SIG-M5 treated with dmso at 0.1 percent for 504 hours (cell line): ENCODE data around the gene MACROH2A2.
A peak's percentile ranks its signal among the peaks of the same experiment; 100 is the strongest.
"Not testable (repeated sequence)": the region's sequence is repeated elsewhere in the genome, so short reads cannot be mapped to it uniquely, and the experiment has no call there.

ENCODE experiments used
- DNase-seq: peaks from one replicate; lab custom pipeline; 2025; ENCODE audit not compliant: unreplicated experiment; lab: John Stamatoyannopoulos, UW

MACROH2A2 gene

DNA sequence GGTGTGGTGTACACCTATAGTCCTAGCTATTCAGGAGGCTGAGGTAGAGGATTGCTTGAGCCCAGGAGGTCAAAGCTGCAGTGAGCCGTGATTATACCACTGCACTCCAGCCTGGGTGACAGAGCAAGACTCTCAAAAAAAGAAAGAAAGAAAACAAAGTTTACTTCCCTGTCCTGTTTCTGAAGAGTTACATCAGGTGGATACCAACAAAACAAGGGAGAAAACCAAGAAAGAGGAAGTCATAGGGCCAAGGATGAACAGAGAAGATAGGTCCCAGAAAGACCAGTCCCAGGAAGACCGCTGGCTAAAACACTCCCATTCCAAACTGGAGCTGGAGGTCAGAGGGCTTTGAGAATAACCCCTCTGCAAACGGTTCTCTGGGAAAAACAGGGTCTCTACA, 13.5 kb downstream of the MACROH2A2 start:
- DNase-seq = peak; percentile 17

DNA sequence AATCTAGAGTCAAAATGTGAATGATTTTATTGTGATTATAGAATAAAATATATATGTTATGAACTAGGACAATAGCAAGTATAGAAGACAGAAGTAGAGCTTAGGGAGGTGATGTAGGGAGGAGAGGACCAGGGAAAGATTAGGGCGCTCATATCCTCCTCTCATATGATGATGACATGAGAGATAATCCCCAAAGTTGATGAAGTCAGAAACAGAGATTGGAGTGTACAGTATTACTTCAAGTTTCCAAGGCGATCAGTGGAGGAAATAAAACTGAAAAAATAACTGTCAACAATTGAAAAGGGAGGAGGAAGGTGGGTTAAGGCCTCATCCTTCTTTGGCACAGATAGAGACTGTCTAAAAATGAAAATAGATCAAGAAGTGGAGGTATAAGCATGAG, 14.9 kb downstream of the MACROH2A2 start:
- DNase-seq = no peak

DNA sequence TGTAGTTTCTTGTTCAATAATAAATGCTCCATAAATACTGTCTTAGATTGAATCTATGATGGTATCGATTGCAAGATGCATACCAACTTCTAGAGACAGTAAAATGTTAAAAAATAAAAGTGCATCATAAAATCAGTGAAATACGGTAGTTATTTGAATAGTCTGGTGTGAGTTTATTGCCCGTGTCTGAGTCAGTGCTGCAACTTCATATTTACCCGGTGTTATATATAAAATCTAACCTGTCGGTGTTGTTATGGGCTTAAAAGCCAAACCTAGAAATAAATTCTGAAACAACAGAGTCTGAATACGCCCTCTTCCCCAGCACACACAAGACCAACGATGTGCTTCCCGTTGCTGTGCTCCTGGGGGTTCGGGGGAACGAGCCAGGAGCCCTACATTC, 16.3 kb downstream of the MACROH2A2 start:
- no peak for DNase-seq

DNA sequence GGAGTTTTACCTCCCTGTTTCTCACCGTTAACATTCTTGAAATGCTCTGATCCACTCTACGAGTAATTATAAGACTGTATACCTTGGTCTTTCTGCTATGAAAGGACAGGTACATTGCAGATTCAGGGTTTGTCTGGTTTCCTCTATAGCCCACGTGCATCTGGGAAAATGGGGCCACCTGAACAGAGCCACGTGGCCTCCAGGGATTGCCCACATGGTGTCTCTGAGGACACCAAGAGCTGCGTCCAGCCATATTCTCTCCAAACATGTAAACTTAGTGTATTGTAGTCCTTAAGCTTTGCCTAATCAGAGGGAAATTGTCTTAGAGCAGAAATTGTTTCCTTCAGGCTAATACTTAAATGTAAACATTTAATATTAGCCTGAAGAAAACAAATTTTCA, 16.7 kb downstream of the MACROH2A2 start:
- no peak for DNase-seq

DNA sequence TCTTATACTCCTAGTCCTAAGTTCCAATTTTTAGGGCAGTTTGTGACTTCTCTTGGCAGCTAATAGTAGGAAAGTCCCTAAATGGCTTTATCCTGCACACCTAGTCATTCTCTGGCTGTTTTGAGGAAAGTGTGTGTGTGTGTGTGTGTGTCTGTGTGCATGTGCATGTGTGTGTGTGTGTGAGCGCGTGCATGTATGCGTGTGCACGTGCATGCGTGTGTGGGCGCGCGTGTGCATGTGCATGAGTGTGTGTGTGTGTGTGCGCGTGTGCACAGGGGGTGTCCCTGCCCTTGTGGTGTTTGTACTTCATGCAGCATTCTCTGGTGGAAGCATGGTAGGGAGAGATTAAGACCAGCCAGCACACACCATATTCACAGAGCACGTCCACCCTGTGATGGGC, 18.2 kb downstream of the MACROH2A2 start:
- no peak for DNase-seq

DNA sequence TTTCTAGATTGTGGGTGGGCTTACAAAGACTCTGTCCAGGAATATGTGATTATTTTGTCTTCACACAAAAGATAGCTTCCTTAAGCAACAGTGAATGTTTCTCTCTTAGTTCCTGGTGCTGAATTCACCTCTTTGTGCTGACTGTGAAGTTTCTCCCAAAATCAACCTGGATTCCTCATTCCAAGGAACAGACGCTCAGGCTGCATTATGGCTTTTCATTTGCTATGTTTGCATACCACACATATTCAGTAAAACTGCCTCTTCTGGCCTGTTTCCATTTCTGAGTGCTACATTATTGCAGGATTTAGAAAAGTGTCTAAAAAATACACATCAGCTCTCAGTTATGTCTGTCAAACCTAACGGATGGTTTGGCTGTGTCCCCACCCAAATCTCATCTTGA, 21.5 kb downstream of the MACROH2A2 start:
- DNase-seq = no peak

DNA sequence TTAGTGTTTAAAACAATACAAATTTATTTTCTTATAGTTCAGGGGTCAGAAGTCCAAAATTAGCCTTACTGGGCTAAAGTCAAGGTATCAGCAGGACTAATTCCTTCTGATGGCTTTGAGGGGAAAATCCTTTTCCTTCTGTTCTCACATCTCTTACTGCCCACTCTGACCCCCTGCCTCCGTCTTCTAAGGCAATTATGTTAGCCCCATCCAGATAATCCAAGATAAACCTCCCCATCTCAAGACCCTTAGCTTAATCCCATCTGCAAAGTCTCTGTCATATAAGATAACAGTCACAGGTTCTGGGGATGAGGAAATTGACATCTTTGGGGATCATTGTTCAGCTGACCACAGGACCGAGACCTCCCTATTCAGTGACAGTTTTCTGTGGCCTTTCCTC, 22.3 kb downstream of the MACROH2A2 start:
- DNase-seq = no peak

DNA sequence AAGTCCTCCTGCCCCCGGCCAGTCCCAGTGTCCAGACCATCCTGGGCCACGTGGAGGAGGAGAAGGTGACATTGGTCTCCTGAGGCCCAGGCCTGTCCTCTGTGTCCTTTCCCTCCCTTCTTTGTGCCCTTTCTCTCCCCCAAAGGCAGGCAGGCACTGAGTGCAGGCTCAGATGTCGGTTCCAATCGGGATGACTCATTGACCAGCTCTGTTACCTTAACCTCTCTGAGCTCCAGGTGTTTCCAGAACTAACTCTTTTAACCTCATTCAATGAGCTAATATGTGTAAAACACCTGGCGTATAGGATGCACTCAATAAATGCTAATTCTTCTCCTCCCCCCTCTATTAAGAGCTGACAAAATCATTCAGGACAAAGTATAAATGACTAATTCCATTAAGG, 25.7 kb downstream of the MACROH2A2 start:
- no peak for DNase-seq

DNA sequence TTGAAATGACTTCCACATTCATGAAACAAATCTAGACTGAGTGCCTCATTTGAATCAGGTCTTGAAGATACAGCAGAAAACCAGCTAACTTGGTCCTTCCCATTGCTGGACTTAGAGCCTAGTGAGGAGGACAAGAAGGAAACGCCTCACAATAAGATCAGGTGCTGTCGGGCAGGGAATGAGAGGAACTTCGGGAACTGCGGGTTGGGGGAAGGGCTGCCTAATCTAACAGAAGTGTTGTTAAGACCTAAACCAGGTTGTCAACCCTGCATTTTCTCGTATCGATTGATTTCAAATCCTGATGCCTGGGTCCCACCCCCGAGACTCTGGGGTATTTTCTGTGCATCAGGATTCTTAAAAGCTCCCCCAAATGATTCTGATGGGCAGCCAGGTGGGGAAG, 26.3 kb downstream of the MACROH2A2 start:
- DNase-seq = no peak

DNA sequence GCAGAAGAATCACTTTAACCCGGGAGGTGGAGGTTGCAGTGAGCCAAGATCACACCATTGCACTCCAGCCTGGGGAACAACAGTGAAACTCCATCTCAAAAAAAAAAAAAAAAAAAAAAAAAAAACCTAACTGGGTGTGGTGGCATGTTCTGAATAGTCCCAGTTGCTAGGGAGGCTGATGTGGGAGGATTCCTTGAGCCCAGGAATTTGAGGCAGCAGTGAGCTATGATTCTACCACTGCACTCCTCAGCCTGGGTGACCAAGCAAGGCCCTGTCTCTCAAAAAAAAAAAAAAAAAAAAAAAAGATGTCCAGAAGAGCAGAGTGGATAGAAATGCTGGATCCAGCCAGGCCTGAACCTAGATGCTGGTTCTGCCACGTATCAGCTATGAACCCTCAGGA, 28.1 kb downstream of the MACROH2A2 start:
- DNase-seq = not testable (repeated sequence)

DNA sequence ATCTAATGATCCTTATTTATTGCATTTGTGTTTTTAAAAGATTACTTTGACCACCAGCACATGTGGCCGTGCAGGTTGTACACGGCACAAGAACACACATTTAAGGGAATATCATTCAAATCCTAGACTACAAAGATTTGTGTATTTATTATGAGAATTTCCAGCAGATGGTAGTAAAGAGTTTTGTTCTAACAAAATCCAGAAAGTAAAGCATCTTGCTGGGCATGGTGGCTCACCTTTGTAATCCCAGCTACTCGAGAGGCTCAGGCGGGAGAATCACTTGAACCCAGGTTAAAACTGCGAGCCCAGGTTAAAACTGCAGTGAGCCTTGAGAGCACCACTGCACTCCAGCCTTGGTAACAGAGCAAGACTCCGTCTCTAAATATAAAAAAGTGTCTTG, 31.5 kb downstream of the MACROH2A2 start:
- no peak for DNase-seq

DNA sequence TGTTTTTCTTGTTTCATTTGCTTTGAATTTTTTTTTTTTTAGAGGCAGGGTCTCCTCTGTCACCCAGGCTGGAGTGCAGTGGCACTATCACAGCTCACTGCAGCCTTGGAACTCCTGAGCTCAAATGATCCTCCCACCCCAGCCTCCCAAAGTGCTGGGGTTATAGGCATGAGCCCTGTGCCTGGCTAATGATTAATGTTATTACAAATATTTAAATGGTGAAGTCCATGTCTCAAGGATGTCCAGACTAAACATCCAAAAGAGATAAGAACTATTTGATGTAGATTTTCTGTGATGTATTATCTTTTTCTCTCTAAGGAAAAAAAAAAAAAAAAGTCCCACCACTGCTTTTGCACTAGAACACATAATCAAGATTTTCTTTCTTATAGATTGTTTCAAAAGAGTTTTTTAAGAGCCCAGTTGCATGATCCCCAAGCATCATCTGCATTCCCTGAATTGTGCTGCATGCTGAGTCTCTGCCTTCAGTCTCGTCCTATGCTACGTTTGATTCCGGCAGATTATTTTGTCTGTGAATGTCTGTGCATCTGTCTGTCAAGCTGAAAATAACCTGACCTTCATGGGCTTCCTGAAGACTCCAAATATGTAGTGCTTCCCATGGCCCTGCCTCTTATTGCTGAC, 33.4 kb downstream of the MACROH2A2 start:
- no peak for DNase-seq

DNA sequence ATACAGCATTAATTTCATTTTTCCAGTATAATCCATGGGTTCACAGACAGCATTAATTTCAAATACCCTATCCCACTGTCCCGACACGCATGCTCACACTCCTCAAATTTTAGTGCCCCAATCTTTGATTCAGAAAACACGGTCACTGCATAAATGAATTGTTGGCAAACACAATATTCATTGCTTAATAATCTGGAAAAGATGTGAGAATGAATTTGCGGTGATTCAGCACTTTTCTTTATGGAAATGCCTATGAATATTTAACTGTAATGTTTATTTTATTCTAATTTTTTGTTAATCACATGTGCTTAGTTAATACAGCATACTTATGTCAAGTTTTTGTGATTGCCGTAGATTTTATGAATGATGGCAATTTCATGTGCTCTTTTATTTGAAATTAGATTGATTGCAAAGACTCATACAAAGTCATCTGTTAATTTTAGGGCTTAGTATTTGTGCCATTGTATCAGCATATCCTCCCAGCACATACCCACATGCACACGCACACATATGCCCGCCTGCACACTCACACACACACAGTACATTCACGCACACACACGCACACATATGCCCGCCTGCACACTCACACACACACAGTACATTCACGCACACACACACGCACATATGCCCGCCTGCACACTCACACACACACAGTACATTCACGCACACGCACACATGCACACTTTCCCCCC, 35.1 kb downstream of the MACROH2A2 start:
- DNase-seq = no peak

DNA sequence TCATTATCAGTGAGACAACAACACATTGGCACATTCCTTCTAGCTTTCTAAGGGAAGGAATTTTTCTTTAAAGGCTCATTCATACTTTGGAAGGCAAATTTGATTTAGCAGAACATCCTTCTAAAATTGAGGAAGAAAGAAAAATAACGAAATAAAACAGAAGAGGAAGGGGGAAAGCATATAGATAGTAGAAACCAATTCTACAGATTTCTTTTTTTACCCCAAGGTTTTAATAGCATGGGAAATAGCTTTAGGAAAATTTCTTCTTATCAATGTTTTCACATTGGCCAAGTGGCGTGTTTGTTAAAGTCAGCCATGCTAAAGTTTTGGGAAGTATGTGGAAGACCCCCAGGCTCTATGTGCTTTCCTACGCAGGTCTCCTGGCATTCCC, 35.7 kb downstream of the MACROH2A2 start:
- DNase-seq = no peak

DNA sequence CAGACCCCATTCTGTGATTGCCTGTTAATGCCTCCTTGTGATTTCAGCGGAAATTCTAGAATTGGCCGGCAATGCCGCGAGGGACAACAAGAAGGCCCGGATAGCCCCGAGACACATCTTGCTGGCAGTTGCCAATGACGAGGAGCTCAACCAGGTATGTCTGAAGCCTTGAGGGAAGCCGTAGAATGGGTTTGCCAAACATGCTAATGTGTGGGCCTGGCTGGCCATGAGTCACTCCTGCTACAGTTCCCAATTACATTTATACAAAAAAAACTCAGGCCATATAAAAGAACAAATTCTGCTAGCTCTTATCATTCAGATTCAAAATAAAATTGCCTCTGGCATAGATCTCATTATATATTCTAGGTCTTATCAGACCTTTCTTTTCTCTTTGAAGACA, 37.4 kb downstream of the MACROH2A2 start:
- DNase-seq = no peak

DNA sequence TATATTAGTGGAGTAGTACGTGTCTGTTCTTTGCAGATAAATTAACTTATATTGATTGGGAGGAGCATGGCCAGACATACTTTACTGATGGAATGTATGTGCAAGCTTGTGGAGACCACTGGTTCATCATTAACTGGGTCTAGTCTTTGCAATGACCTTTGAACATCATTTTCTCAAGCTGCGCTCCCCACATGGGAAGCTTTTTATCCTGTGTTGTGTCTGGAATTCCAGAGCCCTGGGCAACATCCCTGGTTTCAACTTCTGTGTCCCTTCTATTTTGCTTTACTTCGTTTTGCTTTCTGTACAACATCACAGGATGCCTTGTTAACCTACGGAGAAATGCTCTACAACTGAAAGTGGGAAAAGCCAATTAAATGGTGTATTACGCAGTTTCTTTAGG, 38.3 kb downstream of the MACROH2A2 start:
- DNase-seq = no peak

DNA sequence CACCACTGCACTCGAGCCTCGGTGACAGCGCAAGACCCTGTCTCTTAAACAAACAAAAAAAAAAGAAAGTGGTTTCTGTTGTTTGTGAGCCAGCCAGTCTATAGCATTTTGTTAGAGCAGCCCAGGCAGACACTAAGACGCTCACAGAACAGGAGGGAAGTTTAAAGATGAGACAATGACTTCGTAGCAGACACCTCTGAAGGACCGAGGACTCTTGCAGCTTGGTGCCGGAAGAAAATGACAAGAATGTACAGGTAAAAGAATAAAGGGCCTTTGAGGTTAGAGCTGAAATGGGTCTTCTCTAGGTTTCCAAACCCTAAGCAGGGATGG, 39.7 kb downstream of the MACROH2A2 start:
- no peak for DNase-seq

DNA sequence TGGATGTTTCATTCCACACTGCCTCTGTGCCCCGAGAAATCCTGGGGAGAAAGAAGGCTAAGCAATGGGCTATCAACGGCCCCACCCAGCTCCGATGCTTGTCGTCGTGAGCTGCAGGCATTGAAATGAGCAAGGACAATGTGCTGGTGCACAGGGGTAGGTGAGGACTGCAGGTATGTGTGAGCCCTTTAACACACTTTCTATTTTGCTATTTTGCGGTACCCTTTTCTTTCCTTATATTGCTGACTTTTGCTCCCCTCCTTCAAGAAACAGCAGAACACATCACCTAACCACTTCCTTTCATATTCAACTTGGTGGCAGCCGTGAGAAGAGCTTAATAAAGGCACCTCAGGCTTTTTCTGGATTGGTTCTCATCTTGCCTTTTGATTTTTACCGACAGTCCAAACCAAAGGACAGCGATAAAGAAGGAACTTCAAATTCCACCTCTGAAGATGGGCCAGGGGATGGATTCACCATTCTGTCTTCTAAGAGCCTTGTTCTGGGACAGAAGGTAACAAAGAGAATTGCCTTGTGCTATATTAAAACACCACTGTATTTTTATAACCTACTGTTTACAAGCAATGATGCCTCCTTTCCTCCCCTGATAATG, 40.8 kb downstream of the MACROH2A2 start:
- DNase-seq = no peak

DNA sequence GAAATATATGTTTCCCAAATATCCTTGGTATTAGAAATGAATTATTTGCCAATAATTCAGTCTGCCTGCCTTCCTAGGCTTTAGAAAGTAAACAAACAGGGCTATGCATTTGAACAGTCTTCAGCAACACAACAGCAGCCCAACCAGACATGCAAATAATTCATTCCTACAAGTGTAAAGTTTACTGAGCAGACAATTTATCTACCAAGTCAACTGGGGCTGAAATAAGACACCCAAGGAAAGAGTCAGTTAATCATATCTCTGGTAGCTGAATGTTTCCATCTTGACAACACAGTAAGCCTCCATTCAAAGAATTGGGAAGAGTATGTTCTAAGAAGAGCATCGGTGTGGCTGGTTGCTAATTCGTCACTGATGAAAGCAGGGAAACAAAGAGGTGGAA, 41.6 kb downstream of the MACROH2A2 start:
- no peak for DNase-seq

DNA sequence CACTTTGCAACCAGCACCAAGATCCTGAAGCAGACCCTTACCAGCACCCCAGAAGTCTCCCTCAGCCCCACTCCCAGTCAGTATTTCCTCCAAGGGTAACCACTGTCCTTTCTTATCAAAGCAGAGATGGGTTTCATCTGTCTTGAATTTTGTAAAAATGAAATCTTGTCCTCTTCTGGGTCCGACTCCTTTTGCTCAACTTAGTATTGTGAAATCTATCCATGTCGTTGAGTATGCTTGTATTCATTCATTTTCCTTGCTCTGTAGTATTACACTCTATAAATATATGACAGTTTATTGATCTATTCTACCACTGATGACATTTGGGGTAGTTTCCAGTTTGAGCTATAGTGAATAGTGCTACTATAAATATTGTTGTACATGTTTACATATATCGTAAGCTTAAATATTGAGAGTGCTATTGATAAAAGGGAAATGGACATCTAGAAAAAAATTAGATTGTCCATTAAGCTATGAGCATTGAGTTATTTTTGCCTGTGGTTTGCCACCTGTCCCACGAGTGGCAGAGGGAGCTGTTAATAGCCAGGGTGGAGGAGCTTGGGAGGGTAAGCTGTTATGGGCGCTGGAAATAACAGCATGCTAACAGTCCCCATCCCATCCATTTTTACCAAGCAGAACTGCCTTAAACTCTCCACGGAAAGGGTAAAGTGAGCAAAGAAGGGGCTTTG, 43.5 kb downstream of the MACROH2A2 start:
- DNase-seq = no peak

DNA sequence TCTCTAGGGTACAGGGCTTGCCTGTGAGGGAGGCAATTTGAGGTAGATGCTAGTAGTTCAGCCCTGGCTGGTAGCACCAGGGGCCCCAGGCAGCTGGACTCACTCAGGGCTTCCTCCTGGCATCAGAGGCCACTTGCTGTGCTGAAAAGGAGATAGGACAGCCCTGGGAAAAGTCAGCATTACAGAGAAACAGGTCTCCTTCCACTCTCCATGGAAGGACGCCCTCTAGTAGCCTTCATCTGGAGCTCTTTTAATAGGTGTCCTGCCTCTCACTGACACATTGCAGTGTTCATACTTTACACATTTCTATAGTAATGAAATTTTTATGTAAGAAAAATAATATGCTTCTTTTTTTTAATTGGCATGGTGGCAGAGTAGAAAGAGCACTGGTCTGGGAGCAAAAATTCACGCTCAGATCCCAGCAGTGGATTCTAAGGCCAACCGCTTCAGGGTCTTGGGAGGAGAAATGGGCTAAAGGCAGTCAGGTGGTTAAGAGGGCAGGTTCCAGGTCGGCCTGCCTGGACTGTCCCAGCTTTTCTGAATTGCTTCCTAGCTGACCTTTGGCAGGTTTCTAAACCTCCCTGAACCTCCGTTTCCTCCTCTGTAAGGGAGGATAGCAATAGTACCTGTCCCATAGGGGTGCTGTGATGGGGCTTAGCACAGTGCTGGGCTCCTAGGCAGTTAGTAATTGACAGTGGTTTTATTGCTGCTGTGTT, 44.2 kb downstream of the MACROH2A2 start:
- no peak for DNase-seq

DNA sequence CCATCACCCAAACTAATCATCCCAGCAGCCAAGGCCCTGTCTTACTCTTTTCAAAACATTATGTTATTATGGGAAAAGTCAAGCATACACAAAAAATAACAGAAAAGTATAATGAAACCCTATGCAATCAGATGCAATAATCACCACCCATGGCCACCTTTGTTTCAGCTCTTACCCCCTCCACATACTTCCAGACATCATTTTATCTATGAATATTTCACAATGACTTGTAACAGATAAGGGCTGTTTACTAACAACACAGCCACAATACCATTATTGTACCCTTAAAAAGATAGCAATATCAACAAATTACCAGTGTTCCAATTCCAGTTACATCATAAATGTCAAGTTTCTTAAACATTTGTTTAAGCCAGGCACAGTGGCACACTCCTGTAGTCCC, 44.8 kb downstream of the MACROH2A2 start:
- no peak for DNase-seq
